ENCODE data around the gene DISP2.

GRCh38 chr15:40388941-40389823, 31.2 kb downstream of the DISP2 start:
- TF ChIP-seq YY1 (IDR thresholded peaks at IDR 0.05), result peak; percentile 60
- TF ChIP-seq CTCF (IDR thresholded peaks at IDR 0.05; ENCODE audit: low read depth, low read length, missing input control), result no peak
- TF ChIP-seq FOXA1 (IDR thresholded peaks at IDR 0.05), result no peak
- TF ChIP-seq TAF1 (conservative IDR thresholded peaks at IDR 0.05), result no peak
- TF ChIP-seq ATF3 (IDR thresholded peaks at IDR 0.05), result peak; percentile 15
- TF ChIP-seq MAX (IDR thresholded peaks at IDR 0.05), result peak; percentile 58
- no peak for TF ChIP-seq EGR1 (IDR thresholded peaks at IDR 0.05; ENCODE audit: low read depth in 2 of 2)
- TF ChIP-seq ZBTB33 (IDR thresholded peaks at IDR 0.05), result peak; percentile 65
- TF ChIP-seq RAD21 (IDR thresholded peaks at IDR 0.05), result peak in 1 of 2 donors; percentile 26
- TF ChIP-seq SP1 (IDR thresholded peaks at IDR 0.05), result peak; percentile 61

Measured in liver (tissue), 3 donors.